ENCODE data around the gene SHROOM3.

The SHROOM3 gene

GRCh38 chr4:76674983-76675382 is 240.0 kb downstream of the SHROOM3 start:
- DNase-seq, result no peak

- DNase-seq, result no peak
Observed at GRCh38 chr4:76677571-76678326, 242.7 kb downstream of the SHROOM3 start.

- no peak for DNase-seq
Observed at GRCh38 chr4:76679691-76680090, 244.7 kb downstream of the SHROOM3 start.

DNA sequence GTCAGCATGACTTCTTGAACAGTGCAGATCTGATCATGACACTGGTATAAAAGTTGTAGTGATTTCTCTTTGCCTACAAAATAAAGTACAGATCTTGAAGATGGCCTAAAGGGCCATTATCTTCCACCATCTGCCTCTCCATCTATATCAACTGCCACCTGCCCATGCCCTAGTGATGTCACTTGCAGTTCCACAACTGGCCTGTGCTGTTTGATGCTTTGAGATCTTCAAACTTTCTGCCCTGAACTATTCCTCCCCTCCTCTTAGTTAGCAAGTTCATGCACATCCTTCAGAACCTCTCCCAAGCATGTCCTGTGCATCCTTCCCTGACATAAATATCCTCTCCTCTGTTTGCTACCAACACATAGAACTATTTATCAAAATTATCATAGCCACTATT is 245.9 kb downstream of the SHROOM3 start:
- no peak for DNase-seq

- no peak for DNase-seq
Observed at GRCh38 chr4:76681996-76682395, 247.0 kb downstream of the SHROOM3 start.

GRCh38 chr4:76683144-76683543 is 248.1 kb downstream of the SHROOM3 start:
- DNase-seq, result no peak

DNA sequence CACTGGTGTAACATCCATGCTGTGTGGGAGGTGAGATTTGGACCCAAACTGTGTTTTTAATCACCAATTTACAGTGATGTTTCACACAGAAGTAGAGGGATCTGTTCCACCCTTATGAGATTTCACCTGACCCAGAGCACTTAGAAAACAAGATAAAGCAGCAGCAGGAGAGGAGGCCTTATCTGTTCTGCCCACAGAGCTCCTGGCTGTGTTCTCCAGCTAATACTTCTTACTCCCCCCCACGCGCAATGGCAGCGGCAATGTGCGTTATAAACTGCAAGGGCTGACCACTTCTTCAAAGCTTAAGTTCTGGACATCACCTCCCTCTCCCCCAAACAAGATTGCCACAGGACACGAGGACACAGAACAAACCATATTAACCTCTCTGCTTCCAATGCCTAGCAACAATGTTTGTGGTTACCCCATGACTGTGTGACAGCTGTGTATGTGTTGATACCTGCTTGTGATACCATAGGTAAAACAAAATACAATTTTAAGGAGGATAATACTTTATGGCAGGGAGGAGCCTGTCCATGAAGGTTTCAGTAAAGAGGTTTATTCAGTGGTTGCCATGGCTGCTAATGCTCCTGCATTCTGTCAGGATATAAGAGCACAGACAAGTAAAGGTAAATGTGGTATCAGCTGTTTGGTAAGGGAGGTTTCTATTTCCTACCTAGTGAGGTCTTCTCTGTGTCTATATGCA is 252.9 kb downstream of the SHROOM3 start:
- DNase-seq, result no peak

DNA sequence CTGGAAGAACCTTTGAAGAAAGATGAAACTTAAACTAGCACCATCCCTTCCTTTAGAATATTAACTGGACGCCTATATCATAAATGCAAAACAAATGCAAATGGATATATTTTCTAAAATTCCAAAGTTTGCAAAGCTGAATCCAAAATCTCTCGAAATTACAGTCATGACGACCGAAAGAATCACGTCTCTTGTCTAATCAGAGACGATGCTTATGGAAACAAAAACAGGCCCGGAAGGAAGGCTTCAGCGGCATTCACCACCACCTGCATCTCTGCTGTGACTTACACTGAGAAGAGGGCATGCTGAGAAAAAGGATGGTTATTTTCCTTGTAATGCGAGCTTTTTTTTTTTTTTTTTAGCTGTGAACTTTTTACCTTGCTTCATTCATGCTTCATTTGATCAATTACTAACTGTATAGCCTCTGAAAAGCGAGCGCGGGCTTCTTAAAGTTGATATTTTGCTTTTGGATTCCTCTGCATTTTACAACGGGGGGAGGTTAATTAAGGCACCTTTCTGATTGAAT is 253.7 kb downstream of the SHROOM3 start:
- DNase-seq, result no peak

- DNase-seq, result peak; percentile 46
Observed at GRCh38 chr4:76689145-76689817, 254.3 kb downstream of the SHROOM3 start.

- no peak for DNase-seq
Observed at GRCh38 chr4:76690011-76690905, 255.2 kb downstream of the SHROOM3 start.

DNA sequence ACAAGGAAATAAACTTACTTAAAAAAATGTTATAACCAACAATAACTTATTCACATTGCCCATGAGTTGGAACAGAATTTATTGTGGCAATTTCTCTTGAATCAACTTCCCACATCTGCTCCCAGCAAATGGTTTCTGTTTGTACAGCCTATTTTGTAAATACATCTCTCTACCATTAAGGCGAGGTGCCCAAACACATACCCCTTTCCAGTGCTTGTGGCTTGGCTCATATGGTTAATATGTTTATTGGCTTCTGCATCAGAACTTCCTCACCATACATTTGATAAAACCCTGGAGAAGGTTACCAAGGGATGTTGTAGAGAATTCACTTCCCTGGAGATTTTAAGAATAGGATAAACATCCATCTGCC is 255.9 kb downstream of the SHROOM3 start:
- DNase-seq, result no peak

- DNase-seq, result no peak
Observed at GRCh38 chr4:76691807-76692582, 257.0 kb downstream of the SHROOM3 start.

DNA sequence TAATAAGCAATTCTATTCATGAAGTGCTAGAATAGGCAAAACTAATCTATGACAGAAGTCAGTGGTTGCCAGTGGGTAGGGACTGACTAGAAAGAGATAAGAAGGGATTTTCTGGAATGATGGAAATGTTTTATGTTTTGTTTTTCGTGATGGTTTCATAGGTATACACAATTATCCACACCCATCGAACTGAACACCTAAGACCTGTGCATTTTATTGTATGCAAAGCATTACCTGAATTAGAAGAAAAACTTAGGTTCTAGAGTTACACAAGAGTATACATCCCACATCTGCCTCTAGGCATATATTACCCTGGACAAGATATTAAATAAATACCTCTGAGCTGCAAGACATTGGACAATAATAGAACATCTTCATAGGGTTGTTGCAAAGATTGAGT is 257.7 kb downstream of the SHROOM3 start:
- no peak for DNase-seq

DNA sequence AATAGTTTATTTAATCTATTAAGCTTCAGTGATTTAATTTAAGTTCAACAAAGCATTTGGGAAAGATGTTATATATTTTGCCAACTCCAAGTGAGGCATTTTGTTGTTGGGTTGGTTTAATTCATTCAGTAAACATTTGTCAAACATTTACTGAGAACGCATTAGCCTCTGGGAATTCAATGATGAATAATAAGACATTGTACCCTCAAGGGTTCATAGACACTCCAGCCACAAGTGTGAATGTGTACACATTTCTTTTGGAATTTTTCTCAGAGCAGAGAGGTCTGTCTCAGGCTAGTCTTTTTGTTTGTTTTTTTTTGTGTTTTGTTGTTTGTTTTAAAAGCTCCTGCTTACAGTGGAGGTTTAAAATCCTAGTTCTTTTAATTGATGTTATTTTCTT is 259.0 kb downstream of the SHROOM3 start:
- DNase-seq, result no peak

GRCh38 chr4:76696109-76696508 is 261.1 kb downstream of the SHROOM3 start:
- DNase-seq, result no peak

- no peak for DNase-seq
Observed at GRCh38 chr4:76697129-76697803, 262.2 kb downstream of the SHROOM3 start.

- DNase-seq, result no peak
Observed at GRCh38 chr4:76698141-76698540, 263.1 kb downstream of the SHROOM3 start.

- no peak for DNase-seq
Observed at GRCh38 chr4:76699751-76700310, 264.8 kb downstream of the SHROOM3 start.

GRCh38 chr4:76702440-76703122 is 267.6 kb downstream of the SHROOM3 start:
- no peak for DNase-seq

GRCh38 chr4:76703123-76703490 is 268.1 kb downstream of the SHROOM3 start:
- DNase-seq, result no peak

Measured in stimulated activated CD4-positive, alpha-beta T cell treated with anti-CD3 and anti-CD28 coated beads, Interleukin-15, amount 100 ng/mL, for 24 hours (primary cell).